Body of pancreas (tissue), 4 donors: ENCODE results near the gene KDM2A.

Experiments
- CTCF ChIP-seq, 7 experiments: fragments of 450-650 bp in 4 of 7; fragments of 200-600 bp in 3 of 7; sonication (generic) in 3 of 7; IDR thresholded peaks; one replicate each; pipeline ENCODE4 v1.5.1; 2016 to 2019; ENCODE audit warnings: antibody characterized with exemption in 7 of 7
- POLR2A ChIP-seq, 3 donors: fragments of 450-650 bp; IDR thresholded peaks; one replicate each; pipeline ENCODE4 v1.6.1; 2016; ENCODE audit warnings: antibody characterized with exemption in 3 of 3, mild to moderate bottlenecking in 2 of 3

GRCh38 chr11:67160872-67161783, 42.1 kb downstream of the KDM2A start:
- TF ChIP-seq CTCF (IDR thresholded peaks at IDR 0.05) (no peak), POLR2A (IDR thresholded peaks at IDR 0.05) (no peak)
